NB4 (cell line): ENCODE data around the gene MYO16.

Experiments used
- DNase-seq: peaks from one replicate; pipeline ENCODE4 v3.0.0; 2010; ENCODE audit warnings: low read depth
- H3K4me3 ChIP-seq: one replicate; pipeline ENCODE4 v1.5.1; 2011; ENCODE audit warnings: mild to moderate bottlenecking, low read depth, low read length, moderate library complexity
- CTCF ChIP-seq: IDR thresholded peaks from one replicate; pipeline ENCODE4 v1.5.1; 2012; ENCODE audit warnings: low read depth, low read length
- MAX ChIP-seq: IDR thresholded peaks from 2 replicates; pipeline ENCODE4 v1.6.1; 2011; ENCODE audit warnings: low read depth, low read length
- MYC ChIP-seq: IDR thresholded peaks from 2 replicates; pipeline ENCODE4 v1.6.1; 2011; ENCODE audit warnings: low read depth, low read length
- POLR2A ChIP-seq: IDR thresholded peaks from 2 replicates; pipeline ENCODE4 v1.6.1; 2011; ENCODE audit warnings: mild to moderate bottlenecking; ENCODE audit not compliant: insufficient read length; ENCODE audit errors: extremely low read depth

Gene MYO16

GRCh38 chr13:109154546-109154945 is 525.1 kb downstream of the MYO16 start:
- no peak for DNase-seq
- no peak overlapping the region for H3K4me3 ChIP-seq
- TF ChIP-seq MAX, result no peak
- no peak for TF ChIP-seq MYC
- no peak for TF ChIP-seq CTCF
- no peak for TF ChIP-seq POLR2A

- no peak for DNase-seq
- H3K4me3 ChIP-seq, result no peak overlapping the region
- TF ChIP-seq POLR2A, result no peak
- no peak for TF ChIP-seq MYC
- TF ChIP-seq MAX, result no peak
- no peak for TF ChIP-seq CTCF
Measured at GRCh38 chr13:109154966-109155761, 525.8 kb downstream of the MYO16 start.

- no peak for DNase-seq
- H3K4me3 ChIP-seq, result no peak overlapping the region
- TF ChIP-seq MAX (no peak), MYC (no peak), POLR2A (no peak), CTCF (no peak)
Measured at GRCh38 chr13:109156181-109156935, 526.9 kb downstream of the MYO16 start.

- no peak for DNase-seq
- no peak for TF ChIP-seq CTCF
- no peak for TF ChIP-seq MYC
- H3K4me3 ChIP-seq, result no peak overlapping the region
Measured at GRCh38 chr13:109157275-109157674, 527.9 kb downstream of the MYO16 start.

- no peak overlapping the region for H3K4me3 ChIP-seq
- no peak for TF ChIP-seq POLR2A
- no peak for TF ChIP-seq MAX
- no peak for TF ChIP-seq MYC
- TF ChIP-seq CTCF, result no peak
- DNase-seq, result no peak
Measured at GRCh38 chr13:109158383-109158782, 529.0 kb downstream of the MYO16 start.
